ENCODE measurements around the gene CHMP4A. TPM values are rescaled to one million over a fixed set of nuclear protein-coding genes. Genes with fewer than 3 reads are reported as not detected.
"Not testable (repeated sequence)": the region's sequence is repeated elsewhere in the genome, so short reads cannot be mapped to it uniquely, and the experiment has no call there.

Gene CHMP4A
- total and polyA plus RNA-seq, 4 experiments from 2014 or later: 99.3 to 194 (median 133) TPM

DNA sequence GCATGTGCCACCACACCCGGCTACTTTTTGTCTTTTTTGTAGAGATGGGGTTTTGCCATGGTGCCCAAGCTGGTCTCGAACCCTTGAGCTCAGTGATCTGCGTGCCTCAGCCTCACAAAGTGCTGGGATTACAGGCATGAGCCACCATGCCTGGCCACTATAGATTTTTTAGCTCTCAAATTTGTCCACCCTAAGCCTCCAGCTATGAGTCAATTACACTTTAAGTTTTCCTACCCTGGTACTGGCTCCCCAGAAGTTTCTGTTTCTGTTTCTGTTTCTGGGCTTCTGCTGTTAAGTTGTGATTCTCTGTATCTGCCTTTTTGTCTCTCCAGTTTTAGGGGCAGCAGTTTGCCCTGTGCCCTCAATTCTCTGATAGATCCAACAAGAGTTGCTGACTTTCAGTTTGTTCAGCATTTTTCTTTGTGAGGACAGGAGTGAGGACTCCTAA is 33.5 kb upstream of the CHMP4A start:
- ChIA-PET CTCF (ENCODE audit: partially characterized antibody) (interaction anchor here (0.7 to 25.6 kb wide), 14 partner anchors 16 to 235 kb away, joined by 3 to 556 read pairs (median 4); partner anchors contain the start of genes ADCY4, CIDEB, DHRS1 and LTB4R), POLR2A (ENCODE audit: partially characterized antibody) (interaction anchor here (0.6 to 10.0 kb wide), 20 partner anchors 10 to 195 kb away, joined by 3 to 171 read pairs (median 5); partner anchors contain the start of genes CBLN3, CHMP4A, DCAF11 and DHRS1)
- Histone ChIP-seq H3K4me3 (ENCODE audit: low read length in 2 of 2) (peak overlapping the region in 1 of 2 donors; percentile 25), H3K36me3 (ENCODE audit: insufficient read depth, low read length) (no peaks in the 10 kb centered on the region), H3K27me3 (ENCODE audit: insufficient read depth, low read length) (no peaks in the 10 kb centered on the region), H3K27ac (ENCODE audit: low read depth, low read length) (peak overlapping the region; percentile 46), H3K9me3 (ENCODE audit: control insufficient read depth in 1 of 2, low read length in 2 of 2) (no peaks in the 10 kb centered on the region), H3K4me1 (ENCODE audit: insufficient read depth, low read length) (peaks cover 33% of the 10 kb centered on the region)
- intact Hi-C loops (cut with micrococcal nuclease): loop anchor here (1.0 kb wide), 1 partner anchor 25 kb away; the partner anchor contains the start of gene RABGGTA
- peak overlapping the region; percentile 70 to 94 (median 86) for H3K4me3 Mint-ChIP-seq
- peaks cover 27 to 62% (median 43%) of the 10 kb centered on the region in 4 donors for H3K4me1 Mint-ChIP-seq
- H3K9me3 Mint-ChIP-seq: no peaks in the 10 kb centered on the region
- H3K36me3 Mint-ChIP-seq: peaks cover 0 to 20% of the 10 kb centered on the region in 2 donors
- DNase-seq: peak in 4 of 5 donors; percentile 35 to 52 (median 42)
- no peaks in the 10 kb centered on the region for H3K27me3 Mint-ChIP-seq
- peak overlapping the region; percentile 87 to 98 (median 97) for H3K27ac Mint-ChIP-seq

DNA sequence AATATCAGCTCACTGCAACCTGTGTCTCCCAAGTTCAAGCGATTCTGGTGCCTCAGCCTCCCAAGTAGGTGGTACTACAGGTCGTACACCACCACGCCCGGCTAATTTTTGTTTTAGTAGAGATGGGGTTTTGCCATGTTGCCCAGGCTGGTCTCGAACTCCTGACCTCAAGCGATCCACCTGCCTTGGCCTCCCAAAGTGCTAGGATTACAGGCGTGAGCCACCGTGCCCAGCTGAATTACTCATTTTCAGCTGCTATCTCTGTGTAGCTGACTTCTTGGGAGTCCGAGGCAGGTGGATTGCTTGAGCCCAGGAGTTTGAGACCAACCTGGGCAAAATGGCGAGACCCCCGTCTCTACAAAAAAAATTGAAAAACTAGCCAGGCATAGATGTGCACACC is 32.1 kb upstream of the CHMP4A start:
- DNase-seq; H3K27me3 ChIP-seq (ENCODE audit: insufficient read depth, low read length); H3K4me3 ChIP-seq (ENCODE audit: low read length in 2 of 2); intact Hi-C loops (cut with micrococcal nuclease); H3K9me3 ChIP-seq (ENCODE audit: control insufficient read depth in 1 of 2, low read length in 2 of 2); H3K9me3 Mint-ChIP-seq; H3K27ac ChIP-seq (ENCODE audit: low read depth, low read length); H3K27me3 Mint-ChIP-seq; H3K36me3 ChIP-seq (ENCODE audit: insufficient read depth, low read length); H3K4me3 Mint-ChIP-seq: not testable (repeated sequence)
- CTCF ChIA-PET (ENCODE audit: partially characterized antibody): interaction anchor here (1.1 to 25.6 kb wide), 9 partner anchors 26 to 191 kb away, joined by 3 to 556 read pairs (median 4); partner anchors contain the start of genes ADCY4, CBLN3, CIDEB and DHRS1
- POLR2A ChIA-PET (ENCODE audit: partially characterized antibody): interaction anchor here (0.6 to 10.0 kb wide), 5 partner anchors 25 to 185 kb away, joined by 3 to 171 read pairs (median 3); partner anchors contain the start of genes CBLN3, CHMP4A, KHNYN and MDP1
- peaks cover 28 to 64% (median 48%) of the 10 kb centered on the region in 4 donors for H3K4me1 Mint-ChIP-seq
- H3K36me3 Mint-ChIP-seq: peaks cover 3 to 22% of the 10 kb centered on the region in 2 donors
- H3K27ac Mint-ChIP-seq: peak overlapping the region in 3 of 7 donors; percentile 85 to 91 (median 91)
- H3K4me1 ChIP-seq (ENCODE audit: insufficient read depth, low read length): peaks cover 48% of the 10 kb centered on the region

DNA sequence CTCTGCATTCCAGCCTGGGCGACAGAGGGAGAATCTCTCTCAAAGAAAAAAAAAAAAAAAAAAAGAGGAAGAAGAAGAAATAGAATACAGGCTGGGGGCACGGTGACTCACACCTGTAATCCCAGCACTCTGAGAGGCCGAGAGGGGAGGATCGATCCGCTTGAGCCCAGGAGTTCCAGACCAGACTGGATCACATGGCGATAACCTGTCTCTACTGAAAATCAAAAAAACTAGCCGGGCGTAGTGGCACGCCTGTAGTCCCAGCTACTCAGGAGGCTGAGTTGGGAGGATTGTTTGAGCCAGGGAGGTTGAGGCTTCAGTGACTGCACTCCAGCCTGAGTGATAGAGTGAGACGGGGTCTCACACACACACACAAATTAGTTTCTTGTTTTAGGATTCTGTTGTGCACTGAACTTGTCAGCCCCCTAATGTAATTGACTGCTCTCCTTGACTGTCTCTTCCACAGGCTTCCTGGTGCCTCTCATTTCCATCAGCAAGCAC is 30.1 kb upstream of the CHMP4A start:
- peak in 2 of 5 donors; percentile 13 to 51 for DNase-seq
- CTCF ChIA-PET (ENCODE audit: partially characterized antibody): interaction anchor here (0.7 to 25.6 kb wide), 35 partner anchors 9 to 198 kb away, joined by 3 to 556 read pairs (median 10); partner anchors contain the start of genes CBLN3, CHMP4A, CIDEB and DHRS1

DNA sequence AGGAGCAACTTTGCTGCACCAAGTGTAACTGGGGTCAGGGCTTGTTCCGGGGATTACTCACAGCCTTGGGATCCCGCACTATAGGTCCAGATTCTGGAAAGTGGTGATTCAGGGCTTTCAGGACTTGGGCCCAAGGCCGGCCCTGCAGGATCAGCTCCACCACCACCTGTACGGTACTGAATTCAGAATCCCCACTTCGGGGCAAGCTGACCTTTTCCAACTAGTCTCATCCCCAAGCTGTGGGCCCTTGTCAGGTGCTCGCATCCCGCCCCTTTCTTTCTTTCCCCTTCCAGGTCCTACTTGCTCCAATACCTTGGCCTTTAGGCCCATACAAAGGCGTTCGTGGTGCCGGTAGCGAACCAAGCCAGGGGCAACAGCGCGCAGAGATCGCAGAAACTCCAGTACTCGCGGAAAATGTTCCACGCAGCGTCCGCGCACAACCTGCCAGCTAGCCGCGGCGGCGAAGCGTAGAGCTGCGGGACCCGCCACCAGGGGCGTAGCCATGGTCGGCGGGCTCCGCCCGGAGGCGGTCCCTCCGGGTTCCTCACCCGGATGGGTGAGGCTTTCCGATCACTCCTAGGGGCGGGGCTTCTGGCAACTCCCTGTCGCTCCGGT is 28.6 kb upstream of the CHMP4A start:
- ChIA-PET POLR2A (ENCODE audit: partially characterized antibody) (interaction anchor here (0.7 to 10.0 kb wide), 48 partner anchors 9 to 921 kb away, joined by 3 to 171 read pairs (median 8); partner anchors contain the start of genes CARMIL3, CBLN3, CHMP4A and CIDEB), CTCF (ENCODE audit: partially characterized antibody) (interaction anchor here (0.8 to 25.6 kb wide), 47 partner anchors 9 to 432 kb away, joined by 3 to 556 read pairs (median 8); partner anchors contain the start of genes CBLN3, CHMP4A, CIDEB and DCAF11)
- intact Hi-C loops (cut with micrococcal nuclease): loop anchor here (1.0 to 2.0 kb wide), 10 partner anchors 10 to 227 kb away; partner anchors contain the start of genes DCAF11, GMPR2, IPO4 and LTB4R
- peak; percentile 96 to 98 (median 97) for DNase-seq
- no peaks in the 10 kb centered on the region for H3K27me3 ChIP-seq (ENCODE audit: insufficient read depth, low read length)
- H3K9me3 ChIP-seq (ENCODE audit: control insufficient read depth in 1 of 2, low read length in 2 of 2): no peaks in the 10 kb centered on the region
- peak overlapping the region; percentile 79 to 81 for H3K4me3 ChIP-seq (ENCODE audit: low read length in 2 of 2)
- peaks cover 42% of the 10 kb centered on the region for H3K36me3 ChIP-seq (ENCODE audit: insufficient read depth, low read length)
- H3K27me3 Mint-ChIP-seq: no peaks in the 10 kb centered on the region
- H3K36me3 Mint-ChIP-seq: peaks cover 30 to 53% of the 10 kb centered on the region in 2 donors
- peak overlapping the region; percentile 96 for H3K27ac ChIP-seq (ENCODE audit: low read depth, low read length)
- peaks cover 35 to 77% (median 57%) of the 10 kb centered on the region in 4 donors for H3K4me1 Mint-ChIP-seq
- peak overlapping the region; percentile 87 to 99 (median 94) for H3K4me3 Mint-ChIP-seq
- peak overlapping the region; percentile 99 to 100 (median 99) for H3K27ac Mint-ChIP-seq
- peaks cover 55% of the 10 kb centered on the region for H3K4me1 ChIP-seq (ENCODE audit: insufficient read depth, low read length)
- H3K9me3 Mint-ChIP-seq: no peaks in the 10 kb centered on the region

More for the DNA sequence above, 30.1 kb upstream of the CHMP4A start:
- Mint-ChIP-seq H3K27ac (peak overlapping the region; percentile 99 to 100 (median 99)), H3K27me3 (no peaks in the 10 kb centered on the region), H3K4me3 (peak overlapping the region; percentile 87 to 99 (median 94)), H3K9me3 (no peaks in the 10 kb centered on the region), H3K4me1 (peaks cover 38 to 76% (median 59%) of the 10 kb centered on the region in 4 donors), H3K36me3 (peaks cover 18 to 39% of the 10 kb centered on the region in 2 donors)
- Histone ChIP-seq H3K27me3 (ENCODE audit: insufficient read depth, low read length) (no peaks in the 10 kb centered on the region), H3K4me3 (ENCODE audit: low read length in 2 of 2) (peak overlapping the region; percentile 7 to 79), H3K27ac (ENCODE audit: low read depth, low read length) (peak overlapping the region; percentile 96), H3K36me3 (ENCODE audit: insufficient read depth, low read length) (peaks cover 28% of the 10 kb centered on the region), H3K9me3 (ENCODE audit: control insufficient read depth in 1 of 2, low read length in 2 of 2) (no peaks in the 10 kb centered on the region), H3K4me1 (ENCODE audit: insufficient read depth, low read length) (peaks cover 62% of the 10 kb centered on the region)
- POLR2A ChIA-PET (ENCODE audit: partially characterized antibody): interaction anchor here (1.2 to 10.0 kb wide), 28 partner anchors 7 to 199 kb away, joined by 3 to 171 read pairs (median 19); partner anchors contain the start of genes CBLN3, CHMP4A, CIDEB and DCAF11
- intact Hi-C loops (cut with micrococcal nuclease): loop anchor here (1.0 to 2.0 kb wide), 5 partner anchors 54 to 229 kb away; partner anchors contain the start of genes IPO4, PSME2 and RNF31

DNA sequence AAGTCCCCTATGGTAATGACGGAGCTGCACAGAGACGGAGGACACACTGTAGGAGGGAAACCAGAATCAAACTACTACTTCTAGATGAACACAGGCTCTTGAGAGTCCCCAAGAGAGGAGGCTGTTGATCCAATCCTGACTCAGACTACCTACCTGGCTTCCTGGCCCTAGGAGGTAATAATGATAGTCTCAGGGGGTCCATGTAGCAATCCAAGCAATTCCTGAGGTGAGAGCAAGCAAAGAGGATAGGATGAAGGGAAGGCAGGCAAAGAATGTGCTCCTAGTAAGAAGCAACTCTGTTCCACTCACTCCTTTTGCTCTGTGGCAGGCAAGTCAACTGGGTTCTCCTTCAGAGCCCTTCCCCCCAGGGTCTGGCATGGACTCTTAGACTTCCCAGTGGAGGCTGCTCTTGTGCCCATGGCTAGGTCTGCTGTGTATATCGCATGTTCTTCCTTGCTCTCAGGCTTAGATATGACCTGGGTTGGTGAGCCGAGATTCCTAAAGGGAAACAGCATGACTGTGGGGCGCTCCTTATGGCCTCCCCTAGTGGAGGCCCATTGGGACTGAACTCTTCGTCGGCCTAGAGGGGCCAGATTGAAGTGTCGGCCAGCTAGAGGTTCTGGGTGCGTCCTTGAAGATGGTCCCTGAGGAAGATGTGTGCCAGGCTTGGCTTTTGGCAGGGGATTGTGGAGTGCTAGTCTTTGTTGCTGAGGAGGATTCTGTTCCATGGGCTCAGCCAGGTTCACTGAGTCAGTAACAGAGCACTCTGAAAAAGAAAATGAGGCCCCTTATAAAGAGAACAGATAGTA is 27.0 kb upstream of the CHMP4A start:
- intact Hi-C loops (cut with micrococcal nuclease): no loop called here
- peak overlapping the region; percentile 96 for H3K27ac ChIP-seq (ENCODE audit: low read depth, low read length)
- peak overlapping the region in 7 of 8 donors; percentile 72 to 98 (median 87) for H3K4me3 Mint-ChIP-seq

DNA sequence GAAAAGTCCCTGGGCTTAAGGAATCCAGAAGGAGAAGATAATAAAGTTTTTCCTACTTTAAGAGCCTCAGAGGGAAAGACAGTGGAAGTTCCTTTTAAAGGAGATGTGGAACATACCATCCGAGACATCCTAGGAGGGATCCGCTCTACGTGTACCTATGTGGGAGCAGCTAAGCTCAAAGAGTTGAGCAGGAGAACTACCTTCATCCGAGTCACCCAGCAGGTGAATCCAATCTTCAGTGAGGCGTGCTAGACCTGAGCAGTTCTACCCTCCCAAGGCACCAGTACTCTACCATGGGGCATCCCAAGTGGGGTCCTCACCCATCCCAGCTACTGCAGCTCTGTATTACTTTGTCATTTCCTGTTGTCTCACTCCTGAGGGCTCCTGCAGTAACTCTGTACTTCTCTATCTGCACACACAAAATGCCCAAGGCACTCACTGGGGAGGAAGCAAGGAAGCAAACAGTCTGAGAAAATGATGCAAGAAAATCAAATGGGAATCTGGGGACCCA is 25.3 kb upstream of the CHMP4A start:
- Histone ChIP-seq H3K27me3 (ENCODE audit: insufficient read depth, low read length) (no peaks in the 10 kb centered on the region), H3K27ac (ENCODE audit: low read depth, low read length) (no peak overlapping the region), H3K4me3 (ENCODE audit: low read length in 2 of 2) (no peak overlapping the region), H3K36me3 (ENCODE audit: insufficient read depth, low read length) (peaks cover 68% of the 10 kb centered on the region), H3K9me3 (ENCODE audit: control insufficient read depth in 1 of 2, low read length in 2 of 2) (no peaks in the 10 kb centered on the region), H3K4me1 (ENCODE audit: insufficient read depth, low read length) (peaks cover 59% of the 10 kb centered on the region)
- peaks cover 48 to 95% (median 74%) of the 10 kb centered on the region in 4 donors for H3K4me1 Mint-ChIP-seq
- H3K36me3 Mint-ChIP-seq: peaks cover 48 to 82% of the 10 kb centered on the region in 2 donors
- H3K27ac Mint-ChIP-seq: peak overlapping the region in 6 of 7 donors; percentile 1 to 95 (median 79)
- no peaks in the 10 kb centered on the region for H3K27me3 Mint-ChIP-seq
- H3K4me3 Mint-ChIP-seq: peak overlapping the region in 4 of 8 donors; percentile 1 to 58 (median 42)
- no peaks in the 10 kb centered on the region for H3K9me3 Mint-ChIP-seq
- ChIA-PET POLR2A (ENCODE audit: partially characterized antibody) (interaction anchor here (0.6 to 10.0 kb wide), 15 partner anchors 10 to 192 kb away, joined by 3 to 121 read pairs (median 5); partner anchors contain the start of genes CBLN3, CHMP4A, CIDEB and DCAF11), CTCF (ENCODE audit: partially characterized antibody) (interaction anchor here (0.9 to 25.6 kb wide), 3 partner anchors 23 to 67 kb away, joined by 3 to 556 read pairs (median 5); partner anchors contain the start of genes CIDEB, DHRS1, LTB4R and LTB4R2)
- no peak for DNase-seq
- intact Hi-C loops (cut with micrococcal nuclease): no loop called here

More for the DNA sequence above, 27.0 kb upstream of the CHMP4A start:
- no peaks in the 10 kb centered on the region for H3K9me3 ChIP-seq (ENCODE audit: control insufficient read depth in 1 of 2, low read length in 2 of 2)
- Mint-ChIP-seq H3K36me3 (peaks cover 43 to 68% of the 10 kb centered on the region in 2 donors), H3K27me3 (no peaks in the 10 kb centered on the region), H3K27ac (peak overlapping the region; percentile 73 to 95 (median 84)), H3K9me3 (no peaks in the 10 kb centered on the region), H3K4me1 (peaks cover 40 to 89% (median 64%) of the 10 kb centered on the region in 4 donors)
- peaks cover 48% of the 10 kb centered on the region for H3K4me1 ChIP-seq (ENCODE audit: insufficient read depth, low read length)
- peaks cover 58% of the 10 kb centered on the region for H3K36me3 ChIP-seq (ENCODE audit: insufficient read depth, low read length)
- no peak overlapping the region for H3K4me3 ChIP-seq (ENCODE audit: low read length in 2 of 2)
- H3K27me3 ChIP-seq (ENCODE audit: insufficient read depth, low read length): no peaks in the 10 kb centered on the region
- no peak for DNase-seq
- POLR2A ChIA-PET (ENCODE audit: partially characterized antibody): interaction anchor here (0.9 to 10.0 kb wide), 10 partner anchors 7 to 196 kb away, joined by 5 to 171 read pairs (median 89); partner anchors contain the start of genes CBLN3, CHMP4A, CIDEB and DHRS1
- CTCF ChIA-PET (ENCODE audit: partially characterized antibody): interaction anchor here (3.7 to 25.6 kb wide), 4 partner anchors 12 to 92 kb away, joined by 16 to 556 read pairs (median 66); partner anchors contain the start of genes CIDEB, DHRS1, LTB4R and LTB4R2

All from CD4-positive, alpha-beta memory T cell (primary cell).